GM12892 (cell line): ENCODE data around the gene CUBN.

Source experiments
- DNase-seq: peaks from one replicate; pipeline ENCODE4 v3.0.0; 2011; ENCODE audit not compliant: insufficient read length
- FAIRE-seq: peaks from 2 replicates; lab custom pipeline; 2011; peaks lifted over from hg19 to GRCh38; lab: Jason Lieb, UNC
- POLR2A ChIP-seq: IDR thresholded peaks from 2 replicates; pipeline ENCODE4 v1.6.1; 2011; ENCODE audit warnings: low read depth, low read length, control low read depth
- POLR2AphosphoS5 ChIP-seq: IDR thresholded peaks from 2 replicates; pipeline ENCODE4 v1.6.1; 2011; ENCODE audit warnings: low read depth, low read length, control low read depth
- TAF1 ChIP-seq: IDR thresholded peaks from 2 replicates; pipeline ENCODE4 v1.6.1; 2011; ENCODE audit warnings: low read depth, mild to moderate bottlenecking, control low read depth, low read length, borderline replicate concordance

CUBN gene

DNA sequence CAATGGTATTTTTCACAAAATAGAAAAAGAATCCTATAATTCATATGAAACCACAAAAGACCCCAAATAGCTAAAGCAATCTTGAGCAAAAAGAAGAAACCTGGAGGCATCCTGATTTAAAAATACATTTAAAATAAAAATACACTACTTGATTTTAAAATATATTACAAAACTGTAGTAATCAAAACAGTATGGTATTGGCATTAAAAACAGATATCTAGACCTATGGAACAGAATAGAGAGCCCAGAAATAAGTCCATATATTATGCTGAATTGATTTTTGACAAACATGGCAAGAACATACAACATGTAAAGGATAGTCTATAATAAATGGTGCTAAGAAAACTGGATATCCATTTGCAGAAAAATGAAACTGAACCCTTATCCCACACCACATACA, 34.8 kb downstream of the CUBN start:
- DNase-seq (no peak), FAIRE-seq (no peak)
- TF ChIP-seq TAF1 (no peak), POLR2AphosphoS5 (no peak), POLR2A (no peak)

GRCh38 chr10:17092986-17093803, 36.4 kb downstream of the CUBN start:
- FAIRE-seq (no peak), DNase-seq (no peak)
- TF ChIP-seq POLR2AphosphoS5 = no peak
- no peak for TF ChIP-seq TAF1
- TF ChIP-seq POLR2A = no peak

DNA sequence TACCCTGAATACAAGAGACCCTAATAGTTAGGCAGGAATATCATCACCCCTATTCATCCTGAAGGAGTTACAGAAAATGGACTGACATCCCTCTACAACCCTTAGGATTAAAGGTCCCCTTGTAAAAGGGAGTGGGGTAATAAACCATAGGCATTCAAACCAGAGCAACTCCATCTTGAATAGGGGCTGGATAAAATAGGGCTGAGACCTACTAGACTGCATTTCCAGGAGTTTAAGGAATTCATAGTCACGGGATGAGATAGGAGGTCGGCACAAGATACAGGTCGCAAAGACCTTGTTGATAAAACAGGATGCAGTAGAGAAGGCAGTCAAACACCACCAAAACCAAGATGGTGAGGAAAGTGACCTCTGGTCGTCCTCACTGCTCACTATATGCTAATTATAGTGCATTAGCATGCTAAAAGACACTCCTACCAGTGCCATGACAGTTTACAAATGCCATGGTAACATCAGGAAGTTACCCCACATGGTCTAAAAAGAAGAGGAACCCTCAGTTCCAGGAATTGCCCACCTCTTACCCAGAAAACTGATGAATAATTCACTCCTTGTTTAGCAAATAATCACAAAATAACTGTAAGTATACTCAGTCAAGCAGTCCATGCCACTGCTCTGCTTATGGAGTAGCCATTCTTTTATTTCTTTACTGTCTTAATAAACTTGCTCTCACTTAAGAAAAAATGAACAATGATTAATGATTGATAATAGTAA, 37.2 kb downstream of the CUBN start:
- TF ChIP-seq POLR2A (no peak), POLR2AphosphoS5 (no peak), TAF1 (no peak)
- FAIRE-seq (no peak), DNase-seq (no peak)

- FAIRE-seq (no peak), DNase-seq (no peak)
- no peak for TF ChIP-seq POLR2A
Measured at GRCh38 chr10:17088118-17088806, 41.3 kb downstream of the CUBN start.

DNA sequence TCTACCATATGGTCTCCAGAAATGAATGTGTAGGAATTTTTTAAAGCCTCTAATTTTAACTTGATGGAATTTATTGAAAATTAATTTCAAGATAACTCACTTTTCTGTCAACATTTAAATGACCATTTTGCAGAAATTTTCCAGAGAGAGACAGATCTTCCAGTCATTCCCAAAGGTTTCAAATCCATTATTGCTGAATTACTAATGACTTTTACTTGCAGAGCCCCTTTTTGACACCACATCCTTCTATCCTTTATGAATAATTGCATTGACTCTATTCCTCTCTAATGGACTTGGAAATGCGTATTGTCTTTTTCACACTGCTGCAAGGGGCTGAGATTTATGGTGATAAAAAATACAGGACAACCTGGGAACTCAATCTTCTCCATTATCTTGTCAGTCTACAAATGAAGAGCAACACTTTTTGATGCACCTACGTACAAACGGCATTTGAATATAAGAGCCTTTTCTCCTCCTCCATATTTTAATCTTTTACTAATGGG, 42.7 kb downstream of the CUBN start:
- no peak for FAIRE-seq
- TF ChIP-seq TAF1 (no peak), POLR2AphosphoS5 (no peak), POLR2A (no peak)
- no peak for DNase-seq

GRCh38 chr10:17085011-17085725, 44.4 kb downstream of the CUBN start:
- FAIRE-seq = no peak
- TF ChIP-seq TAF1 (no peak), POLR2AphosphoS5 (no peak), POLR2A (no peak)
- no peak for DNase-seq

DNA sequence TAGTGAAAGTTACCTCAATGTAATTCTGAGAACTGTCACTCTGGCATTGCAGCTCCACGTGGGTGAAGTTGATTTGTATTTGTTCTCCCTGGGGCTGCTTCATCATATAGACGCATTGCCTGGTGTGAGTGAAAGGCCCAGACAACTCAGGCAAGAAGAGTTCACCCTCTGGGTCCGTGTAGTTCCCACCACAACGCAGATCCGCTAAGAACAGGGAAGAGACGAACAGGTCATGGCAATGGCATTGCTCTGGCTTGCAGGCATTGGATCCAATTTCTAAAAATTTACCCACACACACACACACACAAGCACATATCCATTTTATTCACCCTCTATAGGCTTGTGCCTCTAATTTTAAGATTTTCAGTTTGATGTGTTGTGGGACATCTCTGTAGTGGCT, 45.4 kb downstream of the CUBN start:
- TF ChIP-seq POLR2AphosphoS5 = no peak
- no peak for TF ChIP-seq TAF1
- TF ChIP-seq POLR2A = no peak
- no peak for DNase-seq
- no peak for FAIRE-seq

- TF ChIP-seq TAF1 (no peak), POLR2AphosphoS5 (no peak), POLR2A (no peak)
- no peak for FAIRE-seq
- no peak for DNase-seq
Measured at GRCh38 chr10:17081431-17081830, 48.2 kb downstream of the CUBN start.

DNA sequence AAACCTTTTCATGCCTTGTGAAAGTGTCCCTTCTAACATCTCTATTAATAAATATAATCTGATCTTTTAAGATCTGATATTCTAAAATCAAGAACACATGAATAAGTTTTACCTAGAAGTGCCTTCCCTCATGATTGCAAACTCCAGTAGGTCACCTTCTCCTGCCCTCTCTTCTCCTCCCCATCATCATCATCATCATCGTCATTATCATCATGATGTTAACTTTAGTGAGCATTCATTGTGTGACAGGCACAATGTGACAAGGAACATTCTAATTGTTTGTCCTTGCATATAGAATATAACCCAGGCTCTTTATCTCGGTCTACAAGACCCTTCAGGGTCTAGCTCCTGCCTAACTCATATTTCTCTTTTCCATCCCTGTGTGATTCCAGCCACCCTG, 51.7 kb downstream of the CUBN start:
- DNase-seq (no peak), FAIRE-seq (no peak)
- TF ChIP-seq POLR2AphosphoS5 (no peak), POLR2A (no peak), TAF1 (no peak)

DNA sequence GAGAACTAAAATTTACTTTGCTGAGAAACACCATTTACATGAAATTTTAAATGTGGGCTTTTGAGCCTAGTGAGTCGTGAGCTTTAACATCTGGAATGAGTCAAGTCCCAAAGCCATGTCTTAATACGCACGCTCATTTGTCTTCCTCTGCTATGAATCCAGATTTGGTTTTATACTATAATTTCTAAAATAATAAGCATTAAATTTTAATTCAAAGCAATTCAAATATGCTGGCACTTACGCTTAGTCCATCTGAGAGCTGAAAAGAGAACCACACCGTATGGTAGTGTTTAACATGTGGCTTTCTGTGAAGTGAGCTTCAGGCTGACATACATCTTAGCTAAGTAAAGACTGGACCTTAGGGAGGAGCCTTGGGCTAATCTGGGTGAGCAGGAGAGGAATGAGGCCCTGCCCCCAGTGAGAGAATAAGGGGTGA, 52.2 kb downstream of the CUBN start:
- FAIRE-seq (no peak), DNase-seq (no peak)
- TF ChIP-seq POLR2AphosphoS5 (no peak), TAF1 (no peak), POLR2A (no peak)

DNA sequence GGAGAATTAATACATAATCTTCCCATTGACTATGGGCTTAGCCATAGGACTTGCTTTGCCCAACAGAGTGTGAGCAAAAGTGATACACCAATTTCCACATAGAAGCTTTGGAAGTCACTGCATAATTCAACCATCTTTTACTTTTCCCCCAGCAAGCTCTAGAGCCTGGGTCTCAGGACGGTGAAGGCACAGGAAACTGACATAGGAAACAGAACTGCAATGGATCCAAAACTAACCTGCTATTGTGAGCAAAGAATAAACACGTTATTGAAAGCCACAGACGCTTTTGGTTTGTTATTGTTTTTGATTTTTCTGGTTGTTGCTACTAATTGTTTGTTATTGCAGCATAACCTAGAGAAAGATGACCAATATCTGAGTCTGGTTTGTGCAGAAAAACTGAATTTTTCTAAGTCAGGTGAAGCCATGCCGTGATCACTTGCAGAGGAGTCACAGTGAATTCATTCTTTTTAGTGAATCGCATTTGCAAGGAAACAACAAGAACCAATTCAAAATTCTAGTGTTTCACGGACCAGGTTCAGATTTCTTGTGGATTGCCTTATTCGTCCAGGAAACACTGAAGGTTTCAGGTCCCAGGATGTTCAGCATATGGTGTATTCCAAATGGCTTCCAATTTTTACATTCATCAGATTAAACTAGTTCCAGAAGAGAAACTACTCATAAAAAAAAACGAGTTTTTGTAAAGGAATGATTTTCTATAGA, 52.8 kb downstream of the CUBN start:
- TF ChIP-seq POLR2AphosphoS5 = no peak
- TF ChIP-seq TAF1 = no peak
- TF ChIP-seq POLR2A = no peak
- FAIRE-seq (no peak), DNase-seq (no peak)
